Measurements from ENCODE around the gene C11orf21. TPM values are rescaled to one million over a fixed set of nuclear protein-coding genes. Genes with fewer than 3 reads are reported as not detected.
A peak's percentile ranks its signal among the peaks of the same experiment; 100 is the strongest.

The C11orf21 gene
- total RNA-seq, 2 donors from 2014 or later: 0.11 to 0.52 TPM

- H3K27ac ChIP-seq: no peak overlapping the region
- no peaks in the 10 kb centered on the region for H3K36me3 ChIP-seq
- H3K4me1 ChIP-seq: no peaks in the 10 kb centered on the region
- intact Hi-C loops (cut with DNase I): no loop called here
- peak; percentile 13 for DNase-seq
- H3K4me3 ChIP-seq: no peak overlapping the region
- no peak overlapping the region for H3K9ac ChIP-seq (ENCODE audit: low read depth in 2 of 2, low read length in 2 of 2)
- no peak for TF ChIP-seq CTCF (IDR thresholded peaks at IDR 0.05)
- no peaks in the 10 kb centered on the region for H3K27me3 ChIP-seq
- no peaks in the 10 kb centered on the region for H3K9me3 ChIP-seq
Measured at GRCh38 chr11:2248242-2248641, 53.5 kb downstream of the C11orf21 start.

- H3K36me3 ChIP-seq: no peaks in the 10 kb centered on the region
- intact Hi-C loops (cut with DNase I): no loop called here
- no peak overlapping the region for H3K4me3 ChIP-seq
- H3K27ac ChIP-seq: no peak overlapping the region
- H3K4me1 ChIP-seq: no peaks in the 10 kb centered on the region
- no peaks in the 10 kb centered on the region for H3K9me3 ChIP-seq
- H3K27me3 ChIP-seq: no peaks in the 10 kb centered on the region
- DNase-seq: no peak
- no peak for TF ChIP-seq CTCF (IDR thresholded peaks at IDR 0.05)
- H3K9ac ChIP-seq (ENCODE audit: low read depth in 2 of 2, low read length in 2 of 2): no peak overlapping the region
Measured at GRCh38 chr11:2247496-2247895, 54.2 kb downstream of the C11orf21 start.

Other genes starting within 250 kb of the C11orf21 start
- gene IGF2, start 162.5 kb downstream of the C11orf21 start, total RNA-seq: 1 to 10 TPM; 4.1 to 9.2 TPM
- under 1 TPM in 1 of 2 donors, not detected in 1; 0.84 TPM for gene INS, start 140.7 kb downstream of the C11orf21 start, total RNA-seq
- under 1 TPM in 1 of 2 donors, not detected in 1; 0.15 TPM for gene TH, start 130.1 kb downstream of the C11orf21 start, total RNA-seq
- gene ASCL2, start 31.3 kb downstream of the C11orf21 start, total RNA-seq: 10 to 100 TPM in 1 of 2 donors, 1 to 10 TPM in 1; 4.8 to 16.4 TPM
- under 1 TPM; 0.40 to 0.62 TPM for gene TSPAN32, start 95 bp upstream of the C11orf21 start, total RNA-seq
- 100 to 1,000 TPM; 185 to 208 TPM for gene CD81, start 75.4 kb upstream of the C11orf21 start, total RNA-seq
- 10 to 100 TPM; 35.6 to 59.0 TPM for gene TSSC4, start 98.8 kb upstream of the C11orf21 start, total RNA-seq
- gene TRPM5, start 142.6 kb upstream of the C11orf21 start, total RNA-seq: 1 to 10 TPM; 1.3 to 1.9 TPM
- gene KCNQ1, start 143.1 kb upstream of the C11orf21 start, total RNA-seq: 10 to 100 TPM; 51.4 to 55.8 TPM

All from colonic mucosa (tissue), 4 donors.